Neural cell (in vitro differentiated cells): ENCODE data around the gene PTPRK.

Source experiments
- CTCF ChIP-seq: fragments of 450-650 bp; IDR thresholded peaks from 2 replicates; pipeline ENCODE4 v1.5.1; 2014; ENCODE audit warnings: antibody characterized with exemption, mild to moderate bottlenecking, moderate library complexity; ENCODE audit not compliant: poor library complexity, severe bottlenecking
- SMC3 ChIP-seq: fragments of 450-650 bp; conservative IDR thresholded peaks from 2 replicates; pipeline ENCODE4 v1.6.1; 2014; ENCODE audit warnings: antibody characterized with exemption, mild to moderate bottlenecking, moderate library complexity; ENCODE audit not compliant: poor library complexity
- TAF1 ChIP-seq: IDR thresholded peaks from 2 replicates; pipeline ENCODE4 v1.6.1; 2012; ENCODE audit warnings: low read depth

- no peak for TF ChIP-seq TAF1
- no peak for TF ChIP-seq CTCF
- TF ChIP-seq SMC3 = no peak
Measured at GRCh38 chr6:128033156-128033555, 487.2 kb downstream of the PTPRK start.
